Prostate gland (tissue), 2 donors: ENCODE measurements around the gene PLEKHM1.
"Not testable (repeated sequence)": the region's sequence is repeated elsewhere in the genome, so short reads cannot be mapped to it uniquely, and the experiment has no call there.

Source experiments
- POLR2A ChIP-seq: fragments of 450-650 bp; IDR thresholded peaks from one replicate; pipeline ENCODE4 v1.6.1; 2016; ENCODE audit warnings: antibody characterized with exemption, mild to moderate bottlenecking
- TF ChIP-seq, protein P1 (sequence below), 4 experiments: fragments of 200-600 bp in 2 of 4; fragments of 450-650 bp in 2 of 4; sonication (generic) in 2 of 4; IDR thresholded peaks; 1 replicate in 3 of 4; 2 replicates in 1 of 4; pipeline ENCODE4 v1.5.1; 2016 to 2019; ENCODE audit warnings: antibody characterized with exemption in 4 of 4, mild to moderate bottlenecking in 2 of 4, moderate library complexity in 2 of 4

GRCh38 chr17:45483591-45484216, 6.8 kb downstream of the PLEKHM1 start:
- not testable (repeated sequence) for TF ChIP-seq POLR2A
- TF ChIP-seq, protein P1, sequence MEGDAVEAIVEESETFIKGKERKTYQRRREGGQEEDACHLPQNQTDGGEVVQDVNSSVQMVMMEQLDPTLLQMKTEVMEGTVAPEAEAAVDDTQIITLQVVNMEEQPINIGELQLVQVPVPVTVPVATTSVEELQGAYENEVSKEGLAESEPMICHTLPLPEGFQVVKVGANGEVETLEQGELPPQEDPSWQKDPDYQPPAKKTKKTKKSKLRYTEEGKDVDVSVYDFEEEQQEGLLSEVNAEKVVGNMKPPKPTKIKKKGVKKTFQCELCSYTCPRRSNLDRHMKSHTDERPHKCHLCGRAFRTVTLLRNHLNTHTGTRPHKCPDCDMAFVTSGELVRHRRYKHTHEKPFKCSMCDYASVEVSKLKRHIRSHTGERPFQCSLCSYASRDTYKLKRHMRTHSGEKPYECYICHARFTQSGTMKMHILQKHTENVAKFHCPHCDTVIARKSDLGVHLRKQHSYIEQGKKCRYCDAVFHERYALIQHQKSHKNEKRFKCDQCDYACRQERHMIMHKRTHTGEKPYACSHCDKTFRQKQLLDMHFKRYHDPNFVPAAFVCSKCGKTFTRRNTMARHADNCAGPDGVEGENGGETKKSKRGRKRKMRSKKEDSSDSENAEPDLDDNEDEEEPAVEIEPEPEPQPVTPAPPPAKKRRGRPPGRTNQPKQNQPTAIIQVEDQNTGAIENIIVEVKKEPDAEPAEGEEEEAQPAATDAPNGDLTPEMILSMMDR (IDR thresholded peaks at IDR 0.05): not testable (repeated sequence)
